Ammon's horn (tissue), 1 donor: ENCODE results near the gene ZNF385C.
"Not testable (repeated sequence)": the region's sequence is repeated elsewhere in the genome, so short reads cannot be mapped to it uniquely, and the experiment has no call there.

Source experiments
- DNase-seq: peaks from one replicate; pipeline ENCODE4 v3.0.0-alpha.2; 2016; ENCODE audit warnings: low spot score

Gene ZNF385C

DNA sequence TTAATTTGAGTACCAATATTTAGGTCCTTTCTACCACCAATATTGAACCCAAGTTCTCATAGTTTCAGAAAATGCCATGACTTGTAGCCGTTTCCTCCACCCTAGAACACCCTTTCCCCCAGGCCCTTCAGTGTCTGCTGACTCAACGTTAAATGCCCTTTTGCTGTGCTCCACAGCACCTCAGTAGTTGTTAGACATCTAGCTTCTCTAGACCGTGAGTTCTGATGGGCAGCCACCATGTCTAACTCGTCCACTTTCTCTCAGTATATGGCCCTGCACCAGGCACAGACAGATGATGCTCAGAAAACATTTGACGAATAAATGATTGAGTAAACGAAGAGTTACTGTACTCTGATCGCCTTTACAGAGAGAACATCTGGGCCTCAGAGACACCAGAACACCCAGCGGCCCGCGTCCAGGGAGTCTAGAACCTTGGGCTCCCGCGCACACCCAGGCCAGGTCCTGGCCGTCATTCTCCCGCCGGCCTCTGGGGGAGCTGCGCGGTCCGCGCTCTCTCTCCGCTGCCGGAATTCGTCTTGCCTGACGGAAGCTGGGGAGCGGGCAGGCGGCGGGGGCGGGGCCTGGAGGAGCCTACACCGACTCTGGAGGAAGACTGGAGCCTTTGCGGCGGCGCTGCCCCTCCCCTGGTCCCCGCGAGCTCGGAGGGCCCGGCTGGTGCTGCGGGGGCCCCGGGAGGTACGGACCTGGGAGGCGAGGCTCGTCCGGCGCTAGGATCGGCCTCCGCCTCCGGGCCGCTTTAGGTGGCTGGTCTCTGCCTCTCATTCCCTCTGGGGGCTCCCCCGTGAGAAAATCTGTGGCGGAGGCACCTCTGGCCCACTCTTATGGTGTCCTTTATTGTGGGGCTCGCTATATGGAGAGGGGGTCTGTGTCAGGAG lies 78.5 kb downstream of the ZNF385C start, which contains the start of gene NKIRAS2:
NKIRAS2 (plus strand) TSS at position 582 of the 896 bp plus-strand sequence. CDS start 1,488 bp downstream, outside the sequence.
- peak; percentile 92 for DNase-seq

DNA sequence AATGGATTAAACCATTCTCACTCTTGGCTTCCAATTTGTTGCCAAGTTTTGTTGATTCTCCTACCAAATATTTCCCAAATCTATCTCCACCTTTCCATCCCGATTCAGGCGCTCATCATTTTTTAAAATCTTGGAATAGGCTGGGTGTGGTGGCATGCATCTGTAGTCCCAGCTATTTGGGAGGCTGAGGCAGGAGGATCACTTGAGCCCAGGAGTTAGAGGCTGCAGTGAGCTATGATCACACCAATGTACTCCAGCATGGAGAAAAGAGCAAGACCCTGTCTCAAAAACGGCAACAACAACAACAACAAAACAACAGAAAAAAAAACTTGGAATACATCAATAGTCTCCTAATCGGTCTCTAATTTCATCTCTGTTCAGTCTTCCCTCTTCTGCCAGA lies 79.3 kb downstream of the ZNF385C start:
- DNase-seq, result no peak

DNA sequence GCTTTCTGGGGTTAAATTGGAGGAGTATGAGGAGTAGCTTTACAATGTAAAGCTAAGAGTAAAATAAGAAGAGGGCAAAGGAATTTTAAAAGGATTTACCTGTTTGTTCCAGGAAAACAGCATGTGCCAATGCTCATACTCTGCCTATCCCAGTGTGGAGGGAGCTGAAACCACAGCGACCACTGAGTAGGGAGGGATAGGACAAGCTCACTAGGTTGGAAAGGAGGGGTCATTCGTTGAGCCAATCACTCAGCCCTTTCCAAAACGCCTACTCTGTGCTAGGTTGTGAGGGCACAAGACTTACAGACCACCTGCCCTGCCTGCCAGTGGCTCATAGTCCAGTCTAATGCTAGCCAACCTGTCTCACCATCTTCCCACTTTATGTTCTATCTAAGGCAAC lies 79.9 kb downstream of the ZNF385C start:
- no peak for DNase-seq

DNA sequence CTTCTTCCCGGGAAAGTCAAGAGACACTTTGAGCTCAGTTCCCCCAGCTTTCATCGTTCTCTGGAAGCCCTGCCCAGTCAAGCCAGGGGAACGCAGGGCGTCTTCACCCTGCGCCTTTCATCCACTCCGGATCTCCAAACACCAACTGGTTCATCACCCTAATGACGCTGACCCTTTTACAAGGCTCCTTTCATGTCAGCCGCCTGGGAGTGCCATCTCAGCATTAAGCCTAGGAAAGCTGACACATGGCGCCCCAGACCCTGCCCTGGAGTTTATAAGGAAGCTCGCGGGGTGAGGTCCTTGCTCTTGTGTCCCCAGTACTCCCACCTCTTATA lies 80.4 kb downstream of the ZNF385C start:
- no peak for DNase-seq

DNA sequence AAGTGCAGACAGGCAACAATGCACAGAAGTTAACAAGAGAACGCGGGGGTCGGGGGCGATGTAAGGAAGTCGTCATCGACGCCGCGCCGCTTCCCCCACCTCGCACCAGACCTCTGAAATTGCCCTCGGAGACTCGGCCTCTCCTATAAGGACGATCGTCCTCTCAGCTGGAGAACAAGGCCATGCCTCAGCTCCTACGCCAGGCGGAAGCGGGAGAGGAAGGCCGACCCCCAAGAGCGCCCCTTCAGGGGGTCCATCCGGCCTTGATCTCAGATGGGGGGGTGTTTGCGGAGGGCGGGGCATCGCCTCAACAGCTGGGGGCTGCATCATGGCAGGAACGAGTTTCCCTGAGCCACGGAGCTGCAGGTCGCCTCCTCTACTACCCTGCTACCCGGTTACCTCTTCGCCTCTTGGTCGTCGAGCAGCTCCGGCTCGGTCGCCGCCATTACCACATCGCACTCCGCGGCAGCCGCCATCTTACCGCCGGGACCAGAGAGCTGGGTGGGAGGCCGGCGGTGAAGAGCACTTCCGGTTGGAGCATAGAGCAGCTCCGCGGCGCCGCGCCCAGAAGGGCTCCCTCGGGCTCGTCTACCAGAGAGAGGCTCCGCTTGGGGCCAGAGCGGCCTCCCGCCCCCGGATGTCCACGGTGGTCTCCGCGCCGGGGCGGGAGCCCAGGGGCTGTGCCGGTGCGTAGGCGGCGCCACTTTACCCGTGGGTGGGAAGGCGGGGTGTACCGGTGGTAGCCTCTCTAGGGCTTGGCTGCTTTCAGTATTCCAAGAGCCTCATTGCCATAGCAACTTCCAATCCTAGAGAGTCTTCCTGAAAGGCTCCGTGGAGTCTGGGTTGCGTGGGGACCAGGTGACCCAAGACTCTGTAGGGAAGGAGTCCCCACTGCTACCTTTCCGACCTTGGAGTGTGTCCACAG lies 81.1 kb downstream of the ZNF385C start, which contains the start of gene DNAJC7:
DNAJC7 (minus strand) TSS at position 499 of the 925 bp plus-strand sequence; CDS start at position 476, 23 bp downstream.
- peak; percentile 95 for DNase-seq

DNA sequence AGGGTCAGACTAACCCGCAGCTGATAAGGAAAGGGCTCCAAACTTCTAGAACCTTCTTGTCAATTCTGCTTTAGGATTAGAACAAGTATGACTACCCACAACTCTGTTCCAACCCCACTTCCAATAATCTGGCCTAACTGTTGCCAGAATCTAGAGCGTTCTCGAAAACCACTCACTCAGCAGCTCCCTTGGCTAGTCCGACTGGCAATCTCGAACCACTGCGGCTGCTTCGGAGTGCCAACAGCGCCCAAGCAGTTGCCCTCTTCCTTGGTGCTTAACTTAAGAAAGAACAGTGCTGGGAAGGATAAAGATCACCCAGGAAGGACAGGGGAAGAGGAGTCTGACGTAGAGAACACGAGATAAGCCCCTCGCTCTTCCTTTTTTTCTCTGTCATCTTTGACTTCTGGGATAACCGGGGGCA lies 81.9 kb downstream of the ZNF385C start:
- peak; percentile 26 for DNase-seq

DNA sequence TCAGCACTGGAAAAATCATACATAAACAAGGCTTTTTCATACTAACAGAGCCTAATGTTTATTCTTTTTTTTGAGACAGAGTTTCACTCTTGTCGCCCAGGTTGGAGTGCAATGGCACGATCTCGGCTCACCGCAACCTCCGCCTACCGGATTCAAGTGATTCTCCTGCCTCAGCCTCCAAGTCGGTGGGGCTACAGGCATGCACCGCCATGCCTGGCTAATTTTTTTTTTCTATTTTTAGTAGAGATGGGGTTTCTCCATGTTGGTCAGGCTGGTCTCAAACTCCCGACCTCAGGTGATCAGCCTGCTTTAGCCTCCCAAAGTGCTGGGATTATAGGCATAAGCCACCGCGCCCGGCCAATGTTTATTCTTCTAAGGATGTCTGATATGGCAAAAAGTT lies 84.5 kb downstream of the ZNF385C start:
- not testable (repeated sequence) for DNase-seq

DNA sequence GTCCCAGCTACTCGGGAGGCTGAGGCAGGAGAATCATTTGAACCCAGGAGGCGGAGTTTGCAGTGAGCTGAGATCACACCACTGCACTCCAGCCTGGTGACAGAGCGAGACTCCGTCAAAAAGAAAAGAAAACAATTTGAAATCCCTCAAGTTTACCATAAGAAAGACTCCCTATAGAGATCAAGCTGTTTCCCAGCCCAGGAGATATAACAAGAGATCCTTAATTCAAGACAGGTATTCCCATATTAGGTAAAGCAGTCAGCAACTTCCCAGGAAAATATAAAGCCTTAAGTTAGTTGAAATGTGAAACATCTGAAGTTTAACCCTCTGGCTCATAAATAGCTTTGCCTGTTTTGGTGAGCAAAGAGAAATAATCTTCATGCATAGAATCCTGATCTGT lies 85.9 kb downstream of the ZNF385C start:
- not testable (repeated sequence) for DNase-seq

DNA sequence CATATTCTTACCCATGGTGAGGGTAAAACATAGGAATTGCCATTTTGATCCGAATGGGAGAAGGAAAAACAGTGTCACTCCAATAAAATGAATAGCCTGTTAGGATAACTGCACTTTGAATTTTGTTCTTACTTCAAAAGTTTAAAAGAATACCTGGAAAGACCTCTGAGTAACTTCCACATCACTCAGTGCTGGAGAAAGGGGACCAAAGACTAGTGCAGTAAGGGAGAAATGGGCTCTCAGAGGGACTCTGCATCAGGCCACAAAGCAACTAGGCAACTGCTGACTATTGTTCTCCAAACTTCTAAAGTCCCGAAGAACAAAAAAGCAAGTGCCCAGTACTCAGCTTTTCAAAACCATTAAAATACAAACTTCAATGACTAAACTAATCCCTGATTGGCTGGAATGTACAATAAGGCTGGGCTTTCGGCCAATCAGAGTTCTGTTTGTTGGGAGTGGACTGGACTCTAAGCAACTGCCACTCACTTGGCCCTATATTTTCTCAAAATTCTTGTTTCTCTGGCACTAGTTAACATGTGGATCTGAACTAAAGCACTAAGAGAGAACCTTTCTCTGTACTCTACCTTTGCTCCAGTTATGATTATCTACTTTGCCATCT lies 87.3 kb downstream of the ZNF385C start:
- no peak for DNase-seq

DNA sequence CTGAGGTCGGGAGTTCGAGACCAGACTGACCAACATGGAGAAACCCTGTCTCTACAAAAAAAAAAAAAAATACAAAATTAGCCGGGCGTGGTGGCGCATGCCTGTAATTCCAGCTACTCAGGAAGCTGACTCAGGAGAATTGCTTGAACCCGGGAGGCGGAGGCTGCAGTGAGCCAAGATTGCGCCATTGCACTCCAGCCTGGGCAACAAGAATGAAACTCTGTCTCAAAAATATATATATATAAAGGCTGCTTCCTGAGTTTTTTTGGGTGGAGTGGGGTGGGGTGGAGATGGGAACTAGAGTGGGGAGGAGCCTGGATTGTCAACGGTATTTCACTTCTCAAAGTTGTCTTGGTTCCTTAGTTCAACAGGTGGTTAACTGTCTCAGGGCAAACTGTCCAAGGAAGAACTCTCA lies 88.0 kb downstream of the ZNF385C start:
- DNase-seq, result not testable (repeated sequence)

DNA sequence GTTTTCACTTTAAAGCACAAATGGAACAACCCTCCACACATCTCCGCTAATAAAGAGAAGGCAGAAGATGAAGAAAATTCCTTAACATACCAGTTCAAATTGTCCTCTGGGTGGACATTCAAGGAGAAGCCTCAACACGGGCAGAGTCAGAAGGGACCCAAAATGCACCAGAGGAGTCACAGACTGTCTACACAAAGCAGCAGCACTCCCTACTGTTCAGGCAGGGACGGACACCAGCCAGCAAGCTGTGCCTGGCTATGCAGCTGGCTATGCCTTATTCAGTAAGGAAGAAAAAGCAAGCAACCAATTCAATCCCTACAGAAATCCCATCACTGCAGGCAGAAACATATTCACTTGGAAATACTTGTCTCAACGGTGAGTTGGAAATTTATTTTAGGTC lies 89.1 kb downstream of the ZNF385C start:
- peak; percentile 90 for DNase-seq

DNA sequence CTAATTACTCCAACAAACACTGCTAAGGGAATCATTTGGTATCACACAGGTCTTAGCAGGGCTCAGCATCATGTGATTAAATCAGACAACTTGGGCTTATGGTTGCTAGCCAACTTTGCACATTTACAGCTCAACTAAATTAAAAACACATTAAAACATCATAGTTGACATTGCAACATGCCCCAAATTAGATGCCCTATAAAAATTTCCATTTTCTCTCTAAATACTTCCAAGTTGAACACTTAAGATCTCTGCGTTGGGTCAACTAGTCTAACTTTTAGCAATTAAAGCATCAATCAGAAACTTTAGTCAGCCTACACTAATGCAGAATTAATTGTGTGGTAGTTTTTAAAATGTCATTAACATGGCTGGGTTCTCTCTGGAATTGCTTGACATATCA lies 93.1 kb downstream of the ZNF385C start:
- DNase-seq, result no peak

DNA sequence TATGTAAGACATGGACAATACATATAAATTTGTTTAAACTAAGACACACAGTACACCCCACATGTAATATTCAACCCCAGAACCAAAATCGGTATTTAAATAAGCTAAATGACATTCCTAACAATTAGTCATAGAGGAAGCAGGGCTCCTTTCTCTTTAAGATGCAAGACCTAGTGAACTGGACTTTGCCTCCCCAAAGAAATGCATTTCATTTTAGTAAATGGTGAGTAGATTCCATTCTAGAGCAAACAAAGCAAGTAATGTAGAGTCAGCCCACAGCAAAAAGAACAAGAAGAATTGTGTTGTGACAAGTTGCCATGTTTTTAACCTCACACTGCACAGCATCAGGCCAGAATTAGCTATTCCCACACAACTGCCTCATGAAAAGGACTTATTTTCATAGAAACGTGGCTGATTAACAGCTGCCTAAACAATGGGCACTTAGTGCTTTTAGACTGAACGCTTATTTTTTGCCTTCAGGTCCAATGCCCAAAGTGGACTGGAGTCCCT lies 95.4 kb downstream of the ZNF385C start:
- peak; percentile 69 for DNase-seq

DNA sequence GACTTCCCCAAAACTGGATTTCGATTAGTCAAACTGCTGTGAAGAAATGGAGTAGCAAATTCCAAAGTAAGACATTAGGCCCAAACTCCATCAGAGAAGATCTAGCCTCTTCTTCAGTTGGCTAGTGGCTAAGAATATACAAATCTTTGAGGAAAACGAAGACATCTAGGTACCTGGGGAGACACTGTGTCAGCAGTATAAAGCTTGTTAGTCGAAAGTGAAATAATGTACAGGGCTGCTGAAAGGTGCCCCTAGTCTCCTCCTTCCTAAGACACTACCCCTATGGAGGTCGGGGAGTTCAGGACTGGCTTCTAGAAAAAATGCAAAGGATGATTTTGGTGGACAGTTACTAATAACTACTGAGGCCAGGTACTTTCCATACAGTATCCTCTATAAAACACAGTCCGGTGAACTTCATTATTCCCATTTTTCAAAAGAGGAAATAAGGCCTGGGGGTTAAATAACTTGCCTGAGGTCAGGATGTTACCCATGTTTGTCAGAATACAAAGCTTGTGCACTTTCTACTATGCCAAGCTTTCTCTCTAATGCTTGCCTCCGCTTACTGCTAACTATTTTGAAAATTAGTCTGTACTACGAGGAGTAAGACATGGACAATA lies 96.0 kb downstream of the ZNF385C start:
- no peak for DNase-seq

DNA sequence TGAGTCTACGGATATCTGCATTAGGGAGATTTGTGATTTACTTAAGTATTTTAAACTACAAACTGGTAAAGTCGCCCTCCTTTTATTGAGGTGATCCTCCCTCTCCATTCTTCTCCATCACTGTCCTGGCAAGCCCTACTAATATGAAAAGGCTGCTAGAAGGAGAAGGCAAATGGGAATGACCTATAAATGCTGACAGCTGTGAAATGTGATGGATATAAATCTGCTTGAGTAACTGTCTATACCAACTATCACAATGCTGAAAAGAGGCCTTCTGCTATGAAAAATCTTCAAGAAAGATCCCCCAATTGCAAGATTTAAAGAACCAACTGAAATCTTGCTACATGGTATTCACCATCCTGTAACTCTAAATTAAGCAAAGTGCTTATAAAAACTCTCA lies 96.5 kb downstream of the ZNF385C start:
- no peak for DNase-seq

DNA sequence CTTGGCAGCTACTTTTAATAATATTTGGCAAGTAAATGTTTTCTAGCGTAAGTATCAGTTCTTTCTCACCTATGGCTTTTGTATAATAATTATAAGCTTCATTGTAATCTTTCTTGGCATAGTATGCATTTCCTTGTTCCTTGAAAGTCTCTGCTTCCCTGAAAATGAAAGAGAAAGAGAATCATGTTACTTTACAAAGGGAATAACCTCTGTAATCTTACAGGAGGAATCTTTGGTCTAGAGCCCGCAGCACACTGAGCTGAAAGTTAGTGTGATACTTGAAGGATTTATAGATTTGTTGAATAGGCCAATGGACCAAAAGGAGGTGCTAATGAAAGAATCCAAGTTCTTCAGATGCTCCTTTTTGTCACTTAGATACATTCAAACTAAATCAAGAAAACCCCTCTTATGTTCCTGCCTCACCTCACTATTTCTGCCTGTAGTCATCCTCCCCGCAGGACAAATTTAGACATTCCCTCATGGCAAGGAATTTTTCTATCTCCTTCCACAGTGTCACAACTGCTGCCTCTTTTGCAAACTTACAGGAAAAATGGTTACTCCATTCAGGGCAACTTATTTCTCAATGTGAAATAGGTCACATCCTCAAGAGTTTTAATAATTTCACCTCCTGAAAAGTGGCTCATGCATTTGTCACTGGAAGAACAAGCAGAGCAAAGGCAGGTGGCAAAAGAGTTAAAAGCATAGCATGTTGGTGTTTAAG lies 97.7 kb downstream of the ZNF385C start:
- no peak for DNase-seq

DNA sequence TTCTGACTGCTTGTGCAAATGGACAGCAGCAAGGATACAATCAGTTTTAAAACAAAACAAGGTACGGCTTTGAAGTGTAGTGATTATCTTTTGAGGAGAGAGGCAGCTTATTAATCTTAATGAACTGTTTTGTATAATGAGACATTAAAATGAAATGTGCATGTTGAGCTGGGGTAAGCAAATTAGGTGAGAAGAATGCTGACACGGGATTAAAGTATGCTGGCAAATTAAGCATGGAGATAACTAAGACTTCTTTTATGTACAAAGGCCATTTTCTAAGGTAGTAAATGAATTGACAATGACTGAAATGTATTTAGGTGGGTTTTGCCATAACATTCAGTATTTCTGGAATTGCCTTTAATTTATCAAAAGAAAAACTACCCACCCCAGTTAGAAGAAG lies 99.8 kb downstream of the ZNF385C start:
- no peak for DNase-seq

DNA sequence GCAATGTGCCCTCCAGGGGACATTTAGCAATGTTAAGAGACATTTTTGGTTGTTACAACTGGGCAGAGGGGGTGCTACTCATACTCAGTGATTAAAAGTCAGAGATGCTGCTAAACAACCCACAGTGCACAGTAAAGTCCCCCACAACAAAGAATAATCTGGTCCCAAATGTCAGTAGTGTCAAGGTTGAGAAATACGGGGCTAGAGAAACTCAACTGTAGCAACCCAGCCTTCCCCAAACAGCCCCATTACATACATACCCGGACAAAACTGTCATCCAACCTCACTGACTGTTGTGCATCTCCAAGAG lies 101.5 kb downstream of the ZNF385C start:
- no peak for DNase-seq

DNA sequence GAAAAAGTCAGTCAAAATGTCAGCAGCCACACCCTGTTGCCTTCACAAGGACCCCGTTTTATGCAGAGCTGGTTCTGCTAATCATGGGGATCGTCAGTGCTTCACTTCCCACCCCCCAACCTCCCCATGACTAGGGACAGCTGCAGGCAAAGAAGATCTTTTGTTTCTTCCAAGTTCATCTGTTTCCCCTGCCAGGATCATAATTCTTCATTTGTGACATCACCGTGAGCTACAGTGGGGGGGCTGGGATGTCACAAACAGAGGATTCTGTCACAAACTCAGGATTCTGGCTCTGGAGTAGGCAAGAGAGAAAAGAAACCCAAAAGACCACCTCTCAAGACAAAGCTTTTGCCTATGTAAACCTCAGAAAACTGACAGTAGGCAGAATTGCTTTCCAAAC lies 105.7 kb downstream of the ZNF385C start:
- peak; percentile 88 for DNase-seq

DNA sequence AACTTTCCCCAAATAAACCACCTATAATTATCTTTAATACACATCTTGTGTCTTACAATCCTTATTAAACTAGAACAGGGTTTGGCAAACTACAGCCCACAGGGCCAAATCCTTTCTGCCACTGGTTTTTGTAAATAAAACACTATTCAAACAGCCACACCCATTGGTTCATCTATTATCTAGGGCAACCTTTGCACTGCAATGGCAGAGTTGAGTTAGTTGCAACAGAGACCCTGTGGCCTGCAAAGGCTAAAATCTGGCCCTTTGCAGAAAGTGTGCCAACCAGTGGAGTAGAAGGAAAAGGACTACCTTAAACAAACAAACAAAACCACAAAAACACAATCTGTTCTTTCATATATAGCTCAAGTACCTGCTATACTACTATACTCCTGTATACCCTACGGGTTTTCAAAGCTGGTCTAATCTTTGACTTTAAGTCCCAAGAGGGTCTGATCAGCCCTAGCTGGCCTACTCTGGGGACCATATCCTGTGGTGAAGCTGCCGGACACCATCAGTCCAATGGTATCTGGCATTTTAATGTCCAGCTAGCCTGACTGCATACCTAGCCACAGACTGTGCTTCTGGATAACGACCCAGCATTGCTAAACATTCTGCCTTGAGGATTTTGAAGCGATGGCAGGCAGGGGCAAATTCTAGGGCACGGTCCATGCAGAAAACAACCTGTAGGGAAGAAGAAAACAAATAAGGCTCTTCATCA lies 108.4 kb downstream of the ZNF385C start:
- no peak for DNase-seq
